Activated T-helper 2 cell treated with anti-CD3 and anti-CD28 coated beads, Interferon-gamma antibody, Interleukin-2, Interleukin-4, amounts not matched to agents 10 μg/mL and 5 μg/mL and 100 μg/mL, durations not matched to agents 14 hours and 24 hours and 36 hours (primary cell): ENCODE data around the gene GRK5. TPM values are rescaled to one million over a fixed set of nuclear protein-coding genes. Genes with fewer than 3 reads are reported as not detected.

Experiments used
- DNase-seq: peaks from one replicate; pipeline ENCODE4 v3.0.0; 2021; ENCODE audit warnings: low spot score
- H3K27ac Mint-ChIP-seq: one replicate; pipeline ENCODE4 v1.8.0; 2021; ENCODE audit warnings: mixed read lengths
- H3K27me3 Mint-ChIP-seq: one replicate; pipeline ENCODE4 v1.8.0; 2021; ENCODE audit warnings: low read depth, mixed read lengths
- H3K36me3 Mint-ChIP-seq: one replicate; pipeline ENCODE4 v1.8.0; 2021; ENCODE audit warnings: low read depth, mixed read lengths
- H3K4me1 Mint-ChIP-seq: one replicate; pipeline ENCODE4 v1.8.0; 2021; ENCODE audit warnings: low read depth, mixed read lengths
- H3K4me3 Mint-ChIP-seq: one replicate; pipeline ENCODE4 v1.8.0; 2021; ENCODE audit warnings: low read depth, mild to moderate bottlenecking, moderate library complexity, mixed read lengths
- H3K9me3 Mint-ChIP-seq: one replicate; pipeline ENCODE4 v1.8.0; 2021; ENCODE audit warnings: mixed read lengths
- intact Hi-C: fragments of 100-400 bp; cut with micrococcal nuclease; formaldehyde crosslinking; loops from one replicate; pipeline ENCODE4 v1.15.1; 2023
- total RNA-seq: library from RNA; stranded (reverse); gene quantifications from 2 replicates; pipeline ENCODE4 v1.2.3, GENCODE V29; 2022

The GRK5 gene
- total RNA-seq, 1 donor from 2014 or later = 24.4 TPM

- Mint-ChIP-seq H3K4me3 (no peak overlapping the region), H3K36me3 (peaks cover 79% of the 10 kb centered on the region), H3K9me3 (no peaks in the 10 kb centered on the region), H3K4me1 (peaks cover 50% of the 10 kb centered on the region), H3K27me3 (no peaks in the 10 kb centered on the region), H3K27ac (no peak overlapping the region)
- no peak for DNase-seq
- intact Hi-C loops = no loop called here
Observed at GRCh38 chr10:119505131-119505551, 297.8 kb downstream of the GRK5 start.

Other genes with a start within 250 kb of the GRK5 start
- 0.62 and 0.90 TPM in 2 replicates for gene NANOS1, start 177.9 kb upstream of the GRK5 start, total RNA-seq
- gene EIF3A, start 126.8 kb upstream of the GRK5 start, total RNA-seq = 161 and 164 TPM in 2 replicates
- 26.0 and 26.2 TPM in 2 replicates for gene DENND10, start 103.5 kb upstream of the GRK5 start, total RNA-seq
- gene SFXN4, start 41.9 kb upstream of the GRK5 start, total RNA-seq = 43.5 and 44.8 TPM in 2 replicates
- gene PRDX3, start 28.8 kb upstream of the GRK5 start, total RNA-seq = 177 and 182 TPM in 2 replicates